ENCODE data around the gene ZGLP1.
A peak's percentile ranks its signal among the peaks of the same experiment; 100 is the strongest.

ZGLP1 gene

GRCh38 chr19:10289836-10290356 is 19.7 kb downstream of the ZGLP1 start, which contains the start of gene ICAM5:
ICAM5 (plus strand) TSS chr19:10289952; CDS start chr19:10290044, 92 bp downstream.
- no peak for DNase-seq
- TF ChIP-seq, protein P1, sequence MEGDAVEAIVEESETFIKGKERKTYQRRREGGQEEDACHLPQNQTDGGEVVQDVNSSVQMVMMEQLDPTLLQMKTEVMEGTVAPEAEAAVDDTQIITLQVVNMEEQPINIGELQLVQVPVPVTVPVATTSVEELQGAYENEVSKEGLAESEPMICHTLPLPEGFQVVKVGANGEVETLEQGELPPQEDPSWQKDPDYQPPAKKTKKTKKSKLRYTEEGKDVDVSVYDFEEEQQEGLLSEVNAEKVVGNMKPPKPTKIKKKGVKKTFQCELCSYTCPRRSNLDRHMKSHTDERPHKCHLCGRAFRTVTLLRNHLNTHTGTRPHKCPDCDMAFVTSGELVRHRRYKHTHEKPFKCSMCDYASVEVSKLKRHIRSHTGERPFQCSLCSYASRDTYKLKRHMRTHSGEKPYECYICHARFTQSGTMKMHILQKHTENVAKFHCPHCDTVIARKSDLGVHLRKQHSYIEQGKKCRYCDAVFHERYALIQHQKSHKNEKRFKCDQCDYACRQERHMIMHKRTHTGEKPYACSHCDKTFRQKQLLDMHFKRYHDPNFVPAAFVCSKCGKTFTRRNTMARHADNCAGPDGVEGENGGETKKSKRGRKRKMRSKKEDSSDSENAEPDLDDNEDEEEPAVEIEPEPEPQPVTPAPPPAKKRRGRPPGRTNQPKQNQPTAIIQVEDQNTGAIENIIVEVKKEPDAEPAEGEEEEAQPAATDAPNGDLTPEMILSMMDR (IDR thresholded peaks at IDR 0.05; ENCODE audit: low read depth, low read length, missing control alignments): no peak
- in situ Hi-C loops (cut with HindIII; ENCODE audit: low pct_ligation_motif_present, low sequenced_read_pairs): no loop called here
- Histone ChIP-seq H3K36me3 (replicated peaks) (peaks cover 9% of the 10 kb centered on the region), H3K27ac (no peak within 1 kb of the TSS), H3K27me3 (replicated peaks) (peaks cover 47% of the 10 kb centered on the region), H3K4me3 (ENCODE audit: low read depth, low read length) (peak within 1 kb of the TSS; percentile 32)

- H3K27ac ChIP-seq: no peak overlapping the region
- in situ Hi-C loops (cut with HindIII; ENCODE audit: low pct_ligation_motif_present, low sequenced_read_pairs): no loop called here
- H3K27me3 ChIP-seq (replicated peaks): peaks cover 41% of the 10 kb centered on the region
- TF ChIP-seq, protein P1 (IDR thresholded peaks at IDR 0.05; ENCODE audit: low read depth, low read length, missing control alignments): no peak
- H3K36me3 ChIP-seq (replicated peaks): peaks cover 13% of the 10 kb centered on the region
- no peak for DNase-seq
- peak overlapping the region; percentile 32 for H3K4me3 ChIP-seq (ENCODE audit: low read depth, low read length)
Measured at GRCh38 chr19:10289167-10289835, 20.3 kb downstream of the ZGLP1 start.

GRCh38 chr19:10288662-10289166 is 20.9 kb downstream of the ZGLP1 start:
- peak overlapping the region; percentile 32 for H3K4me3 ChIP-seq (ENCODE audit: low read depth, low read length)
- in situ Hi-C loops (cut with HindIII; ENCODE audit: low pct_ligation_motif_present, low sequenced_read_pairs): no loop called here
- H3K36me3 ChIP-seq (replicated peaks): peaks cover 13% of the 10 kb centered on the region
- peaks cover 37% of the 10 kb centered on the region for H3K27me3 ChIP-seq (replicated peaks)
- no peak overlapping the region for H3K27ac ChIP-seq
- no peak for DNase-seq
- TF ChIP-seq, protein P1 (IDR thresholded peaks at IDR 0.05; ENCODE audit: low read depth, low read length, missing control alignments): no peak

DNA sequence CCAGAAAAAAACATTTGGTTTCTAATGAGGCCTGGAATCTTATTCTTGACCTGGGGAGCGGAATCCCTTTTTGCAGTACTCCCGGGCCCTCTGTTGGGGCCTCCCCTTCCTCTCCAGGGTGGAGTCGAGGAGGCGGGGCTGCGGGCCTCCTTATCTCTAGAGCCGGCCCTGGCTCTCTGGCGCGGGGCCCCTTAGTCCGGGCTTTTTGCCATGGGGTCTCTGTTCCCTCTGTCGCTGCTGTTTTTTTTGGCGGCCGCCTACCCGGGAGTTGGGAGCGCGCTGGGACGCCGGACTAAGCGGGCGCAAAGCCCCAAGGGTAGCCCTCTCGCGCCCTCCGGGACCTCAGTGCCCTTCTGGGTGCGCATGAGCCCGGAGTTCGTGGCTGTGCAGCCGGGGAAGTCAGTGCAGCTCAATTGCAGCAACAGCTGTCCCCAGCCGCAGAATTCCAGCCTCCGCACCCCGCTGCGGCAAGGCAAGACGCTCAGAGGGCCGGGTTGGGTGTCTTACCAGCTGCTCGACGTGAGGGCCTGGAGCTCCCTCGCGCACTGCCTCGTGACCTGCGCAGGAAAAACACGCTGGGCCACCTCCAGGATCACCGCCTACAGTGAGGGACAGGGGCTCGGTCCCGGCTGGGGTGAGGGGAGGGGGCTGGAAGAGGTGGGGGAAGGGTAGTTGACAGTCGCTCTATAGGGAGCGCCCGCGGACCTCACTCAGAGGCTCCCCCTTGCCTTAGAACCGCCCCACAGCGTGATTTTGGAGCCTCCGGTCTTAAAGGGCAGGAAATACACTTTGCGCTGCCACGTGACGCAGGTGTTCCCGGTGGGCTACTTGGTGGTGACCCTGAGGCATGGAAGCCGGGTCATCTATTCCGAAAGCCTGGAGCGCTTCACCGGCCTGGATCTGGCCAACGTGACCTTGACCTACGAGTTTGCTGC is 22.5 kb downstream of the ZGLP1 start, which contains the start of gene ICAM4:
TSS of gene ICAM4 (plus strand) at position 153 of the 935 bp plus-strand sequence. CDS start at position 211, 58 bp downstream.
- Histone ChIP-seq H3K4me3 (ENCODE audit: low read depth, low read length) (no peak within 1 kb of the TSS), H3K27me3 (replicated peaks) (peaks cover 22% of the 10 kb centered on the region)
- in situ Hi-C loops (cut with HindIII; ENCODE audit: low pct_ligation_motif_present, low sequenced_read_pairs): no loop called here

DNA sequence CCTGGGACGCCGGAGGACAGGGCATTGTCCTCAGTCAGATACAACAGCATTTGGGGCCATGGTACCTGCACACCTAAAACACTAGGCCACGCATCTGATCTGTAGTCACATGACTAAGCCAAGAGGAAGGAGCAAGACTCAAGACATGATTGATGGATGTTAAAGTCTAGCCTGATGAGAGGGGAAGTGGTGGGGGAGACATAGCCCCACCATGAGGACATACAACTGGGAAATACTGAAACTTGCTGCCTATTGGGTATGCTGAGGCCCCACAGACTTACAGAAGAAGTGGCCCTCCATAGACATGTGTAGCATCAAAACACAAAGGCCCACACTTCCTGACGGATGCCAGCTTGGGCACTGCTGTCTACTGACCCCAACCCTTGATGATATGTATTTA is 24.2 kb downstream of the ZGLP1 start:
- DNase-seq: no peak
- in situ Hi-C loops (cut with HindIII; ENCODE audit: low pct_ligation_motif_present, low sequenced_read_pairs): no loop called here
- Histone ChIP-seq H3K27me3 (replicated peaks) (peaks cover 6% of the 10 kb centered on the region), H3K27ac (no peak overlapping the region), H3K36me3 (replicated peaks) (peaks cover 13% of the 10 kb centered on the region), H3K4me3 (ENCODE audit: low read depth, low read length) (no peak overlapping the region)
- TF ChIP-seq, protein P1 (IDR thresholded peaks at IDR 0.05; ENCODE audit: low read depth, low read length, missing control alignments): no peak

More for the DNA sequence above, 22.5 kb downstream of the ZGLP1 start, which contains the start of gene ICAM4:
- DNase-seq: no peak
- TF ChIP-seq, protein P1 (IDR thresholded peaks at IDR 0.05; ENCODE audit: low read depth, low read length, missing control alignments): no peak
- H3K27ac ChIP-seq: no peak within 1 kb of the TSS
- peaks cover 13% of the 10 kb centered on the region for H3K36me3 ChIP-seq (replicated peaks)

Data from brain microvascular endothelial cell (primary cell).